Right lobe of liver (tissue), 6 donors: ENCODE data around the gene MPHOSPH8. TPM values are rescaled to one million over a fixed set of nuclear protein-coding genes. Genes with fewer than 3 reads are reported as not detected.

Experiments used
- ATAC-seq, 4 donors: fragments of 200-7000 bp; cut with Tn5 transposase; one replicate each; pipeline ENCODE4 v1.9.1; 2020; ENCODE audit warnings: mild to moderate bottlenecking in 4 of 4, moderate library complexity in 4 of 4
- DNase-seq, 3 donors: peaks; one replicate each; pipeline ENCODE4 v3.0.0-alpha.2; 2020
- H3K27ac ChIP-seq, 3 donors: fragments of 200-600 bp; one replicate each; pipeline ENCODE4 v1.8.0; 2022
- H3K27me3 ChIP-seq, 2 donors: fragments of 200-600 bp; one replicate each; pipeline ENCODE4 v1.8.0; 2022
- H3K36me3 ChIP-seq, 4 donors: fragments of 200-600 bp; sonication (generic) in 1 of 4; one replicate each; pipeline versions ENCODE4 v1.5.1 to v1.8.0; 2017 to 2022; ENCODE audit warnings: control low read depth in 1 of 4
- H3K4me1 ChIP-seq, 4 donors: fragments of 200-600 bp; sonication (generic) in 1 of 4; one replicate each; pipeline versions ENCODE4 v1.5.1 to v1.8.0; 2017 to 2022; ENCODE audit warnings: control low read depth in 1 of 4
- H3K4me3 ChIP-seq, 3 donors: fragments of 200-600 bp; one replicate each; pipeline ENCODE4 v1.8.0; 2022
- H3K9me3 ChIP-seq, 4 donors: fragments of 200-600 bp; sonication (generic) in 1 of 4; one replicate each; pipeline versions ENCODE4 v1.5.1 to v1.8.0; 2017 to 2022; ENCODE audit warnings: control low read depth in 1 of 4
- POLR2A ChIP-seq: fragments of 450-650 bp; IDR thresholded peaks from one replicate; pipeline ENCODE4 v1.6.1; 2017; ENCODE audit warnings: antibody characterized with exemption, mild to moderate bottlenecking
- WGBS: methylation state at CpG from one replicate; pipeline ENCODE4 v1.1.6; 2018; ENCODE audit warnings: low coverage, low lambda C conversion rate; ENCODE audit not compliant: insufficient coverage; ENCODE audit errors: missing lambda C conversion rate; 5-methylcytosine and 5-hydroxymethylcytosine counted together
- intact Hi-C, 2 donors: fragments of 100-400 bp; cut with DNase I; formaldehyde crosslinking; loops; one replicate each; pipeline versions ENCODE4 v1.11.2 to v1.14.1; 2022
- total RNA-seq, 6 experiments: library from RNA; depleted of rRNA in 2 of 6; stranded (reverse); fragments of >200 nt in 2 of 6; fragmentation: NEBNext Ultra II Directional in 3 of 6; extraction: Animal tissue kit (Norgen Biotek cat#: 25700) in 3 of 6; gene quantifications; one replicate each; pipeline versions ENCODE4 v1.1.0 to v1.2.4, GENCODE V29; 2016 to 2023
- TF ChIP-seq, protein P1 (sequence below), 4 donors: fragments of 200-600 bp in 3 of 4; fragments of 450-650 bp in 1 of 4; IDR thresholded peaks; one replicate each; pipeline versions ENCODE4 v1.5.1 to v1.8.0; 2016 to 2022; ENCODE audit warnings: antibody characterized with exemption in 4 of 4, mild to moderate bottlenecking in 2 of 4
- donor health status: DM: no; HTN: yes; CAD: no.
- donor health status: DM: no; HTN: no; CAD: no.
- donor health status: DM: no; HTN: no; CAD: no.
- donor health status: DM: no; HTN: yes; CAD: no.
- donor health status: DM: no; HTN: yes; CAD: no.

Gene MPHOSPH8
- total RNA-seq, 6 experiments from 2014 or later, result 7.3 to 15.4 (median 10.2) TPM

DNA sequence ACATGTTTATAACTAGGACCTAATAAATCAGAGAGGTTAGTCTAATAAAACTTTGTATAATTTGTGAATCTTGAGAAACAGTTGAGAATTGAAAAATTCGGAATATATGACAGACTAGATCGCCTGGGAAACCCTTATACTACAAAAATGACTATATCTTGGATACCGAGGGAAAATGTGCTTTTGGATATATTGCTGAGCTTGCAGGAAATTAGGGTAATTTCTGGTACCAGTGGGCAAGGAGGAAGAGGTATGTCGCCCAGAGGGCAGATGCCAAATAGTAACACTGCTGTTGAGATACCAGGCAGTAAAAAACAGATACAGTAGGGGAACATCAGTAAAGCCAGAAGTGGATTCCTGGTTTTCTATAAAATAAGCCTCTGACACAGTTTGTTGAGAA is 17.3 kb downstream of the MPHOSPH8 start:
- no peak overlapping the region for H3K4me3 ChIP-seq
- WGBS, result 85% methylated on average over 4 of the region's 4 CpGs
- no peak overlapping the region for H3K27ac ChIP-seq
- no peak for TF ChIP-seq POLR2A
- TF ChIP-seq, protein P1, sequence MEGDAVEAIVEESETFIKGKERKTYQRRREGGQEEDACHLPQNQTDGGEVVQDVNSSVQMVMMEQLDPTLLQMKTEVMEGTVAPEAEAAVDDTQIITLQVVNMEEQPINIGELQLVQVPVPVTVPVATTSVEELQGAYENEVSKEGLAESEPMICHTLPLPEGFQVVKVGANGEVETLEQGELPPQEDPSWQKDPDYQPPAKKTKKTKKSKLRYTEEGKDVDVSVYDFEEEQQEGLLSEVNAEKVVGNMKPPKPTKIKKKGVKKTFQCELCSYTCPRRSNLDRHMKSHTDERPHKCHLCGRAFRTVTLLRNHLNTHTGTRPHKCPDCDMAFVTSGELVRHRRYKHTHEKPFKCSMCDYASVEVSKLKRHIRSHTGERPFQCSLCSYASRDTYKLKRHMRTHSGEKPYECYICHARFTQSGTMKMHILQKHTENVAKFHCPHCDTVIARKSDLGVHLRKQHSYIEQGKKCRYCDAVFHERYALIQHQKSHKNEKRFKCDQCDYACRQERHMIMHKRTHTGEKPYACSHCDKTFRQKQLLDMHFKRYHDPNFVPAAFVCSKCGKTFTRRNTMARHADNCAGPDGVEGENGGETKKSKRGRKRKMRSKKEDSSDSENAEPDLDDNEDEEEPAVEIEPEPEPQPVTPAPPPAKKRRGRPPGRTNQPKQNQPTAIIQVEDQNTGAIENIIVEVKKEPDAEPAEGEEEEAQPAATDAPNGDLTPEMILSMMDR (IDR thresholded peaks at IDR 0.05), result no peak
- intact Hi-C loops, result no loop called here
- peaks cover 6 to 41% (median 16%) of the 10 kb centered on the region in 4 donors for H3K36me3 ChIP-seq
- no peaks in the 10 kb centered on the region for H3K9me3 ChIP-seq
- ATAC-seq (no peak), DNase-seq (no peak)
- H3K27me3 ChIP-seq, result no peaks in the 10 kb centered on the region
- no peaks in the 10 kb centered on the region for H3K4me1 ChIP-seq

DNA sequence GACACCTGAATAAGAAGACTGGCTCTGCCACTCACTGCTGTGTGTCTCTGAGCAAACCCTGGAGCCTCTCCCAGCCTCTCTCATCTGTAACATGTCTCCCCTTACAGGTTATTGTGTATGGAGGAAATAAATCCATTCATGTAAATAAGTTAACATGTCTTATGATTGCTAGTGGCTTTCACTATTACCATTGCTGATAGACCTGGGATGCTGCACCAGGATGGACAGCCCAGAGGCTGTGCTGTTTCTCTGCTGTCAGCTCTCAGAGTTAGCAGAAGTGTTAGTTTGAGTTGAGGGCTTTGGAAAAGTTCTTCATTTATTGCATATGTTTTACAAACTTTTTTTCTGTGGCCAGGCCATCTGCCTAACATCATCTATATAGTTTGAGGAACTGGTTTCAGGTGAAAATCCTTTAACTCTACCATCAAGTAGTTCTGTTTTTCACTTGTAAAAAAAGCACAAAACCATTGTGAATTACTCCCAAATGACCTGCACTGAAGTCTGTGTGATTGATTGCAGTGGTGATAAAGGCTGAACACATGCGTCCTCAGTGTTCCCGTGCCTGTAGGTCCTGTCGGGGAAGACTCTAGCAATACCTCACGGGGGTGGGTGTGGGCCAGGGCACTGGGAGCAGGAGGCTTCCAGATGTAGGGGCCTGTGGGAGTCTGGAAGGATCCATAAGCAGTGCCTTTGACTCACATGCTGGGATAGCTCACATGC is 24.6 kb downstream of the MPHOSPH8 start:
- Histone ChIP-seq H3K27ac (no peak overlapping the region), H3K4me3 (no peak overlapping the region), H3K9me3 (no peaks in the 10 kb centered on the region), H3K36me3 (peaks cover 0 to 42% (median 14%) of the 10 kb centered on the region in 4 donors), H3K27me3 (no peaks in the 10 kb centered on the region), H3K4me1 (no peaks in the 10 kb centered on the region)
- 61% methylated on average over 4 of the region's 4 CpGs for WGBS
- no peak for ATAC-seq
- no peak for DNase-seq
- no peak for TF ChIP-seq POLR2A
- TF ChIP-seq, protein P1 (IDR thresholded peaks at IDR 0.05), result no peak
- intact Hi-C loops, result no loop called here

DNA sequence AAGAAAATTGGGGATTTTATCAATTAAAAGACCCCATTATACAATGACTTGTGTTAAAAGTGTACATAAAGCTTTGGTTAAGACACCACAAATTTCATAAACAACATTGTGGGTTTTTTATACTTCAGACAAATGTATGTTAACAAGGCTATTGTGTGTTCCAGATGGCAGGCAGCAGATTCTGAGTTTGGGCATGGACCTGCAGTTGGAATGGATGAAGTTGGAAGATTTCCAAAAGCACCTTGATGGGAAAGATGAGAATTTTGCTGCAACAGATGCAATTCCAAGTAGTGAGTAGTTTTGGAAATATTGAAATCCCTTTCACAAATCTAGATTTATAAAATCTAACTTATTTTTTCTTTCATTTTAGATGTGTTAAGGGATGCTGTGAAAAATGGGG is 25.4 kb downstream of the MPHOSPH8 start:
- Histone ChIP-seq H3K9me3 (no peaks in the 10 kb centered on the region), H3K36me3 (peaks cover 0 to 50% (median 17%) of the 10 kb centered on the region in 4 donors), H3K4me3 (no peak overlapping the region), H3K27me3 (no peaks in the 10 kb centered on the region), H3K27ac (no peak overlapping the region), H3K4me1 (no peaks in the 10 kb centered on the region)
- intact Hi-C loops, result no loop called here
- no peak for DNase-seq
- TF ChIP-seq, protein P1 (IDR thresholded peaks at IDR 0.05), result no peak
- no peak for TF ChIP-seq POLR2A
- ATAC-seq, result no peak

DNA sequence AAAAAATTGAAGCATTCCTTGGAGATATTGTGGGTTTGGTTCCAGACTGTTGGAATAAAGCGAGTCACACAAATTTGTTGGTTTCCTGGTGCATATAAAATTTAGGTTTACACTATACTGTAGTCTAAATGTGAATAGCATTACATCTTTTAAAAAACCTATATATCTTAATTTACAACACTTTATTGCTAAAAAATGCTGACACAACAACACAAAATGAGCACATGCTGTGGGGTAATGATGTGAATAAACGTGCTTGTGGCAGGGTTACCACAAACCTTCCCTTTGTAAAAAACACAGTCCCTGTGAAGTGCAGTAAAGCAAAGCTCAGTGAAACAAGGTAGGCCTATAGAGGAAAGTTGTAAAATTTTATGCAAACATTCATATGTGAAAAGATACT is 27.7 kb downstream of the MPHOSPH8 start:
- Histone ChIP-seq H3K4me3 (no peak overlapping the region), H3K36me3 (peaks cover 0 to 63% (median 17%) of the 10 kb centered on the region in 4 donors), H3K4me1 (no peaks in the 10 kb centered on the region), H3K9me3 (no peaks in the 10 kb centered on the region), H3K27me3 (no peaks in the 10 kb centered on the region), H3K27ac (no peak overlapping the region)
- 77% methylated on average over 2 of the region's 2 CpGs for WGBS
- ATAC-seq (no peak), DNase-seq (no peak)
- TF ChIP-seq, protein P1 (IDR thresholded peaks at IDR 0.05), result no peak
- TF ChIP-seq POLR2A, result no peak
- intact Hi-C loops, result no loop called here
